GM18868 (cell line): ENCODE measurements around the gene TP53INP2.
"Not testable (repeated sequence)": the region's sequence is repeated elsewhere in the genome, so short reads cannot be mapped to it uniquely, and the experiment has no call there.

ENCODE experiments used
- ATAC-seq: cut with Tn5 transposase; IDR thresholded peaks from one replicate; pipeline ENCODE4 v1.9.1; 2021; ENCODE audit warnings: mild to moderate bottlenecking, moderate library complexity; ENCODE audit not compliant: unreplicated experiment

Gene TP53INP2

GRCh38 chr20:34720266-34720665 lies 16.1 kb downstream of the TP53INP2 start:
- ATAC-seq: no peak

GRCh38 chr20:34722560-34722959 lies 18.4 kb downstream of the TP53INP2 start:
- not testable (repeated sequence) for ATAC-seq

- ATAC-seq: no peak
Measured at GRCh38 chr20:34724172-34724571, 20.0 kb downstream of the TP53INP2 start.

DNA sequence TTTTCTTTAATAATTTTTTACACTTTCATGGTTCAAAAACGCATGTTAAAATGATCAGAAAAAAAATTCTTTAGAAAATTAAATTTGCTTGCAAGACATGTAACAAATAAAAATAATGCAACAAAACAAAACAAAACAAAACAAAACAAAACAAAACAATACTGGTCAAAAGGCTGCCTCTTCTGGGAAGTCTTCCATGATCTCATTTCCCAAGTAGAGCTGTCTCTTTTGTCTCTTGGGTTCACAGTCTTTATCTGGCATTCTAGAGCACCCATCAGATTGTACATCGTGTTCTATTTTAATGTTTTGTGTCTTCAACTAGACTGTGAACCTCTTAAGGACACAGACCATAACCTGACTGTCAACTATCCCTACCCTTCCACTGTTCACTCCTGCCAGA lies 25.3 kb downstream of the TP53INP2 start:
- ATAC-seq: no peak

- no peak for ATAC-seq
Measured at GRCh38 chr20:34732523-34732922, 28.4 kb downstream of the TP53INP2 start.

GRCh38 chr20:34736106-34736735 lies 32.1 kb downstream of the TP53INP2 start:
- no peak for ATAC-seq

DNA sequence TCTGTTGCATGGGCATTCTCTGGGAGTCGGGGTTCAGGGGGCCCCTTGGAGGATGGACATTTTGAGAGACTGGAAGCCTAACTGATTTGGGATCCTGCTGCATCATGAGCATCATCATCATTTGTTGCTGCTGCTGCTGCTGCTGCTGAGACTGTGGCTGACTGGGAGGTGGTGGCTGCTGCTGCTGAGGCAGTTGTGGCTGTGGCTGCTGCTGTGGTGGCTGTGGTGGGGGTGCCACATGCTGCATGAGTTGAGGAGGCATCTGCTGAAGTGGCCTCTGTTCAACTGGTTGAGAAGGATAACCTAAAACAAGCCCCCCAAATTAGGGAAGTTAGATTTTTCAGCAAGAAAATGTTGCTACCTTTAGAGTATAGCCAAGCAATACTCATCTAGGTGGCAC lies 38.9 kb downstream of the TP53INP2 start:
- ATAC-seq: no peak

- ATAC-seq: no peak
Measured at GRCh38 chr20:34744340-34744739, 40.2 kb downstream of the TP53INP2 start.

GRCh38 chr20:34744847-34745246 lies 40.7 kb downstream of the TP53INP2 start:
- no peak for ATAC-seq

GRCh38 chr20:34746674-34747073 lies 42.5 kb downstream of the TP53INP2 start:
- no peak for ATAC-seq

DNA sequence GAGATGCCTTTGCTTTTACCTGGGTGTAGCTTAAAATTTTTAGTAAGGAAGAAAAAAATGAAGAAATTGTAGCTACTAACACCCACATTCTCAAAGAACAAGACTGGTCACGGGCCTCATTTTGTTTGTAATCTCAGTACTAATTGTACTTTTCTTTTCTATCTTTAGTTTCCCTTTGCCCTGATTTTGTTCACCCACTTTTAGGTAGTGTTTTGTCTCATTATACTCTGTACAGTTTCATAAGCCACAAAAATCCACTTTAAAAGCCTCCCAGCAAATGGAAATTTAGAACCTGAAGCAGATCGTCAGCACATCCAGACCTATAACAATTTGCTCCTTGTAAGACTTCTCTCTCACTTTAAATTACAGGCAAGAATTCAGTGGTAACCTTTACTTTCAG lies 43.3 kb downstream of the TP53INP2 start:
- ATAC-seq: no peak

GRCh38 chr20:34748709-34749108 lies 44.6 kb downstream of the TP53INP2 start:
- ATAC-seq: no peak

DNA sequence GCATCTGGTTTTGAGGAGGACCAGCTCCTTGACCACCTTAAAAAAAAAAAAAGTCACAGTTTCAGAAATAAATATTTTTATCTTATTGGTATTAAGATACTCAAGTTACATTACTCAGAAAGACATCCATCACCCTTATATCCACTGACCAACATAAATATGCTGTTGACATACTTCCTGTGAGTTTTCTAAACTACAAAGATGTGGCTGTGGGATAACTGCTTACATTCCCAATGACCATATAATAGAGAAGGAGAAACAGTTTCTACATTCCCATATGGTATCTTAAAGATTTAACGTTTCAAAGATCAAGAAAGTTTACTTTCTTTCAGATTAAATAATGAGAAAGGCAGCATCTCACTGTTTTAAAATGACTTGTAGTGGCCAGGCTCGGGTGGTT lies 46.3 kb downstream of the TP53INP2 start:
- no peak for ATAC-seq

DNA sequence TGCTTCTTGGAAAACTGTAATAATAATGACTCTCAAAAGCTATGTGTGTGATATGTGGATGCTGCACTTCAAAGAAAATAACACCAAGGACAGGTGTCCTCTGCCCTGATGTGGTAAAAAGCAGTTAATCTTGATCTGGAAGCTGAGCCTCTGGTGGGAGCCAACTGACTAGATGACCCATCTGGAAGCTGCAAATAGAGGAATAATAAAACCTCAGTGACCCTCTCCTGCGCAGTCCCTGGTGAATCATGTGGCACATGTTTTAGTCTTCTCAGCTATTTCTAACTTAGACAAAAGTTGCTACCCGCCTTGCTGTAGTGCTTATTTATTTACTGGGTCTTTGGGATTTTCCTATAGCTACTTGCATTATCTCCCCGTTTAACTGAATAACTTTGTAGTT lies 47.3 kb downstream of the TP53INP2 start:
- no peak for ATAC-seq

DNA sequence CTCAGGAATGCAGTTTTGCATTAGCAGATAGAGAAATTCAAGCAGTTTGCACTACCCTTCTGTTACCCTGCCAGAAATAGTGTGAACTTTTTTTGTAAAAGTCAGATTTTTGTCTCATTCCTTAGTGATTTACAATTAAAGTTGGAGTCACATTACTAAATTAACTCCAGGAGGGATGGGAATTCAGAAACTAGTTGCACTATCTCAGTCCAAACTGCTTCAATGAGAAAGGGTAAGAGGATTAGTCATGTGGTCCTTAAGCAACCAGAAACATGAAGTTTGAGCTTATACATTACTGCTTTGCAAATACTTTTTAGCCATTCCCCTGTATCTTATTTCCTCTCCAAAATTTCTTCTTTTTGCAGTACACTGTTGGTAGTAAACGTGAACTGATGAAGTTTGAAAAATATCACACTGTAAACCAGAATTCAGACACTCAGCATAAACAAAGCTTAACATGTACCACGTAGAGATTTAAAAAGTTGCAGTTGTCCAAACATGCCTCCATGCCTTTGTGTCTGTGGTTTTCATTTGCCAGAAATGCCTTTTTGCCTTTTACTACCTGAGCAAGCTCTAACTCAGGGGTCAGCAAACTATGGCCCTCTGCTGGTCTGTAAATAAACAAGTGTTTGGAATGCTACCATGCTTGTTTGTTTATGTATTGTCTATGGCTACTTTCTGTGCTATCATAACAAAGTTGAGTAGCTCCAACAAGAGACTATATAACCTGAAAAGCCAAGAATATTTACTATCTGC lies 49.7 kb downstream of the TP53INP2 start:
- ATAC-seq: no peak

GRCh38 chr20:34754611-34755010 lies 50.5 kb downstream of the TP53INP2 start:
- no peak for ATAC-seq

GRCh38 chr20:34755367-34755766 lies 51.2 kb downstream of the TP53INP2 start:
- no peak for ATAC-seq

- no peak for ATAC-seq
Measured at GRCh38 chr20:34762031-34762555, 57.9 kb downstream of the TP53INP2 start.
